H1 (cell line): ENCODE measurements around the gene PCDHA11. TPM values are rescaled to one million over a fixed set of nuclear protein-coding genes. Genes with fewer than 3 reads are reported as not detected.

Experiments used
- ASH2L ChIP-seq: fragments of 200-600, 300-600 bp; sonication (generic); IDR thresholded peaks from one replicate; pipeline ENCODE4 v1.7.1; 2017; ENCODE audit warnings: low read length
- CEBPB ChIP-seq: IDR thresholded peaks from 2 replicates; pipeline ENCODE4 v1.6.1; 2012; ENCODE audit warnings: low read depth, low read length
- E2F6 ChIP-seq: IDR thresholded peaks from 2 replicates; pipeline ENCODE4 v1.6.1; 2012; ENCODE audit warnings: inconsistent platforms
- EP300 ChIP-seq, 2 experiments: IDR thresholded peaks; 1 replicate in 1 of 2; 2 replicates in 1 of 2; pipeline ENCODE4 v1.6.1; 2011 to 2012; ENCODE audit warnings: low read depth in 2 of 2, low read length in 2 of 2, mild to moderate bottlenecking in 2 of 2, borderline replicate concordance in 1 of 2, inconsistent platforms in 1 of 2, moderate library complexity in 1 of 2
- HDAC2 ChIP-seq, 2 experiments: fragments of 300-600 bp in 1 of 2; sonication (generic) in 1 of 2; IDR thresholded peaks; 2 replicates each; pipeline ENCODE4 v1.6.1; 2011 to 2012; ENCODE audit warnings: low read depth in 2 of 2, low read length in 2 of 2, mild to moderate bottlenecking in 2 of 2, moderate library complexity in 2 of 2, borderline replicate concordance in 1 of 2, inconsistent platforms in 1 of 2
- KDM1A ChIP-seq: fragments of 200-600, 300-600 bp; sonication (generic); IDR thresholded peaks from 2 replicates; pipeline ENCODE4 v1.7.1; 2016; ENCODE audit warnings: mild to moderate bottlenecking, low read length, borderline replicate concordance
- KDM4A ChIP-seq: IDR thresholded peaks from one replicate; pipeline ENCODE4 v1.7.1; 2012; ENCODE audit warnings: low read depth, mild to moderate bottlenecking, moderate library complexity, low read length, inconsistent platforms; ENCODE audit not compliant: severe bottlenecking
- POLR2A ChIP-seq, 2 experiments: IDR thresholded peaks; 1 replicate in 1 of 2; 2 replicates in 1 of 2; pipeline ENCODE4 v1.6.1; 2011; ENCODE audit warnings: low read depth in 2 of 2, low read length in 2 of 2, mild to moderate bottlenecking in 2 of 2; ENCODE audit errors: control extremely low read depth in 1 of 2
- RAD21 ChIP-seq, 2 experiments: IDR thresholded peaks in 1 of 2; conservative IDR thresholded peaks in 1 of 2; 2 replicates each; pipeline ENCODE4 v1.6.1; 2011; ENCODE audit warnings: low read depth in 2 of 2, low read length in 2 of 2, improper control_type of control experiment in 1 of 2, inconsistent platforms in 1 of 2, mild to moderate bottlenecking in 1 of 2, moderate library complexity in 1 of 2
- RFX5 ChIP-seq: IDR thresholded peaks from 2 replicates; pipeline ENCODE4 v1.6.1; 2011; ENCODE audit warnings: low read depth, low read length, improper control_type of control experiment, borderline replicate concordance
- RNF2 ChIP-seq: fragments of 200-900, 300-1000 bp; sonication (generic); IDR thresholded peaks from 2 replicates; pipeline ENCODE4 v1.7.1; 2016; ENCODE audit warnings: borderline replicate concordance, low read depth, mild to moderate bottlenecking, antibody characterized with exemption, low read length; ENCODE audit not compliant: poor library complexity, severe bottlenecking; ENCODE audit errors: missing control alignments
- RXRA ChIP-seq: IDR thresholded peaks from 2 replicates; pipeline ENCODE4 v1.6.1; 2011; ENCODE audit warnings: low read depth, mild to moderate bottlenecking, low read length, moderate library complexity; ENCODE audit not compliant: insufficient read depth
- SIN3A ChIP-seq, 2 experiments: IDR thresholded peaks in 1 of 2; conservative IDR thresholded peaks in 1 of 2; 2 replicates each; pipeline ENCODE4 v1.6.1; 2011 to 2012; ENCODE audit warnings: low read length in 2 of 2, improper control_type of control experiment in 1 of 2, low read depth in 1 of 2, mild to moderate bottlenecking in 1 of 2
- SIRT6 ChIP-seq: IDR thresholded peaks from one replicate; pipeline ENCODE4 v1.7.1; 2012; ENCODE audit warnings: low read length, inconsistent platforms
- SP1 ChIP-seq: IDR thresholded peaks from 2 replicates; pipeline ENCODE4 v1.6.1; 2011; ENCODE audit warnings: low read depth, low read length
- TEAD4 ChIP-seq: IDR thresholded peaks from 2 replicates; pipeline ENCODE4 v1.6.1; 2012; ENCODE audit warnings: low read depth, low read length, inconsistent platforms, mixed read lengths
- USF2 ChIP-seq: IDR thresholded peaks from 2 replicates; pipeline ENCODE4 v1.6.1; 2011; ENCODE audit warnings: low read length, improper control_type of control experiment
- polyA plus RNA-seq, 7 experiments: library from polyadenylated mRNA; depleted of rRNA in 3 of 7; stranded (reverse) in 5 of 7; unstranded in 2 of 7; fragments of >200 nt in 5 of 7; fragments of 200-250 nt in 2 of 7; gene quantifications; 1 replicate in 5 of 7; 2 replicates in 1 of 7; 4 replicates in 1 of 7; pipeline versions ENCODE4 v1.2.1 to v1.2.3, GENCODE V29; 2011 to 2013; ENCODE audit warnings: missing spikeins in 2 of 7, mixed read lengths in 2 of 7
- total RNA-seq: library from RNA; stranded (reverse); fragmentation: NEBNext Ultra II Directional; extraction: Animal tissue kit (Norgen Biotek cat#: 25700); gene quantifications from 2 replicates; pipeline ENCODE4 v1.2.1, GENCODE V29; 2021

The PCDHA11 gene
- total and polyA plus RNA-seq, 2 of the 8 experiments (the other 6 are each of a cell fraction or from before 2014, with no cell fraction given), result 4.7 to 6.6 TPM

- TF ChIP-seq RNF2, result no peak
- no peak for TF ChIP-seq USF2
- no peak for TF ChIP-seq HDAC2 (IDR thresholded peaks at IDR 0.05; ENCODE audit: borderline replicate concordance in 1 of 2, low read depth in 2 of 2, low read length in 2 of 2)
- TF ChIP-seq POLR2A (IDR thresholded peaks at IDR 0.05; ENCODE audit: control extremely low read depth in 1 of 2, low read depth in 2 of 2, low read length in 2 of 2), result peak in 1 of 2 experiments; percentile 68; a peak in 2 of 3 replicates
- TF ChIP-seq TEAD4, result peak; percentile 77
- TF ChIP-seq SIRT6, result no peak
- TF ChIP-seq E2F6, result no peak
- peak; percentile 46 for TF ChIP-seq ASH2L
- TF ChIP-seq RAD21 (IDR thresholded peaks at IDR 0.05 in 1 of 2, conservative IDR thresholded peaks at IDR 0.05 in 1 of 2; ENCODE audit: low read depth in 2 of 2, low read length in 2 of 2), result peak; percentile 69 to 73
- TF ChIP-seq EP300 (IDR thresholded peaks at IDR 0.05; ENCODE audit: borderline replicate concordance in 1 of 2, low read depth in 2 of 2, low read length in 2 of 2), result no peak
- TF ChIP-seq CEBPB, result peak; percentile 31; the same call in 1 of the 2 replicates
- no peak for TF ChIP-seq RFX5
- TF ChIP-seq KDM1A, result no peak
- TF ChIP-seq KDM4A, result peak; percentile 53
- TF ChIP-seq RXRA, result no peak
- TF ChIP-seq SP1, result no peak
- TF ChIP-seq SIN3A (conservative IDR thresholded peaks at IDR 0.05 in 1 of 2, IDR thresholded peaks at IDR 0.05 in 1 of 2; ENCODE audit: low read depth in 1 of 2, low read length in 2 of 2), result peak in 1 of 2 experiments; percentile 40; a peak in 1 of 4 replicates
Observed at GRCh38 chr5:140875085-140876065, 6.6 kb downstream of the PCDHA11 start, which contains the start of gene PCDHA12 (continued).
